Skeletal muscle cell (primary cell): ENCODE data around the gene SIPA1L3.

Source experiments
- DNase-seq: peaks from one replicate; pipeline ENCODE4 v3.0.0-alpha.2; 2010; ENCODE audit warnings: low read depth
- H3K4me3 ChIP-seq: 2 replicates; pipeline ENCODE4 v1.5.1; 2011; ENCODE audit warnings: low read depth, mild to moderate bottlenecking, control low read depth, low read length, moderate library complexity

The SIPA1L3 gene

DNA sequence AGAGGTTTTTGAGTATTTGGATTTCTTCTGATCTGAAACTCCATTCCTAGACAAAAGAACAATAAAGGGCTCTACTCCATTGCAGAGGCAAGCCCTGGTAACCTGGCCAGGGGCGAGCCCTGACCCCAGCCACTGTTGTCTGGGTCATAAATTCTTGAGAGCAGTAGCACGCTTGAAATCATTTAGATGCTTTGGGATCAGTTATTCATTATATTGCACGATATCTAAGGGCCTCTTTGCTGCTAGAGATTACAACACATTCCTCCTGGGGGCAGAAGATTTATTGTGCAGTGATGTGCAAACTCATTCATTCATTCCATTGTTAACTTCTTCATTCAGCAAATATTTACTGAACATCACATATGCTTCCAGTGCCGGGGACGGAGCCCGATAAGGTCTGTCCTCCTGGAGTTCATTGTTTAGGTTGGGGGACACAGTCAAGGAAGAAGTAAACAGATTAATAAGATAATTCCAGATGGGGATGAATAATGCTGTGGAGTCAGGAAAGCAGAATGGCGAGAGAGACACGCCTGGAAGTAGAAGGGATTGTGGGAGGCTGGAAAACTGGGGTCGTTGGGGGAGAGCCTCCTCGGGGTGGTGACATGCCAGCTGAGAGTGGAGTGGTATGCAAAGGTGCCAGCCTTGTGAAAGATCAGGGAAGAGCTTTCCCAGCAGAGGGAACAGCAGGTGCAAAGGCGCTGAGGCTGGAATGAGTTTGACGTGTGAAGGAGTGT is 34.9 kb downstream of the SIPA1L3 start:
- DNase-seq = no peak
- H3K4me3 ChIP-seq = no peak overlapping the region

GRCh38 chr19:37942516-37942902 is 35.5 kb downstream of the SIPA1L3 start:
- DNase-seq = no peak
- no peak overlapping the region for H3K4me3 ChIP-seq

GRCh38 chr19:37943480-37943879 is 36.5 kb downstream of the SIPA1L3 start:
- DNase-seq = no peak
- H3K4me3 ChIP-seq = no peak overlapping the region

GRCh38 chr19:37946132-37946531 is 39.1 kb downstream of the SIPA1L3 start:
- no peak for DNase-seq
- no peak overlapping the region for H3K4me3 ChIP-seq

DNA sequence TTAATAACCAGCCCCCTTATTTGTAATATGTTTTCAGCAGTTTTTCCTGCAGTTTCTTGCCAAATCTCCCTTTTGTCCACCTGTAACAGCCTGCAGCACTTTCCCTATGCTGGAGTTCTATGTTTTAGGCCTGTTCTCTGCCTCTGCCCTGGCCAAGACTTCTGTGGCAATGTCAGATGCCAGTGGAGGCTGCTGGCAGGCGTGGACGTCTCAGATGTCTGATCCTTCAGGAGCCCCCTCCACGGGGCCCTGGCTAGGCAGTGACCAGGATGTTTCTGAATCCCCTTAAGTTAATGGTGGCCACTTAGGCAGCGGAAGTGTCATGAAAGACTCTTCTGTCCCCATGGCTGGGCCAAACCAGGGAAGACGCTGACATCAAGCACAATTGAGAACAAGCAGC is 40.8 kb downstream of the SIPA1L3 start:
- no peak overlapping the region for H3K4me3 ChIP-seq
- no peak for DNase-seq

GRCh38 chr19:37948362-37948761 is 41.4 kb downstream of the SIPA1L3 start:
- H3K4me3 ChIP-seq = no peak overlapping the region
- no peak for DNase-seq

DNA sequence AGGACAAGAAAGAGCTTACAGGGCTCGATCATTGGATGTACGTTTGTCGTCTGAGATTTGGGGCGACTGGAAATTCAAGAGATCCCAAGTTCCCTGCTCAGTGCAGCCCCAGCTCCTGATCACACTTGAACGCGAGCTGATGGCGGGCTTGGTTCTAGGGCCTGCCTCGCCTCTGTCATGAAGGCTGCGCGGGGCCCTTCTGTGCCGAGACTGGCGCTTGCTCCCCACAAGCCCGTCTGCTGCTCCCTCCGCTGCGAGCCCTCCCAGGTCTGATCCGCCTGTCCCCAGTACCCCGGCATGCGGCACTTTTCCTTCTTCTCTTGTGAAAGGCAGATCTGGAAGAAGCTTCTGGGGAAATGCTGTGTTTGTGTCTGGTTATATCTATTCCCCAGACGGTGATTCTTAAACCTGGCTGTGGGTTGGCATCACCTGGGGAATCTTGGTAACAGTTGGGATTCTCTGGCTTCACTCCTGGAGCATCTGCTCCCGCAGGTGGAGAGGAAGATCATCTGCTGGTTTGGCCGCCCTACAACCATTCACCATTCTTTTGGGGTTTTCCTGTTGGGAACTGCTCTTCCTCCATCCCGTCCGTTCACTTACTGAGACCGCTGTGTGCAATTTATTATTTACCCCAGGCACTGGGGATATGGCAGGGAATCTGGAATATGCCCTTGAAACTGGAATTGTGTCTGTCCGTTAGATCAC is 43.6 kb downstream of the SIPA1L3 start:
- no peak for DNase-seq
- H3K4me3 ChIP-seq = no peak overlapping the region

DNA sequence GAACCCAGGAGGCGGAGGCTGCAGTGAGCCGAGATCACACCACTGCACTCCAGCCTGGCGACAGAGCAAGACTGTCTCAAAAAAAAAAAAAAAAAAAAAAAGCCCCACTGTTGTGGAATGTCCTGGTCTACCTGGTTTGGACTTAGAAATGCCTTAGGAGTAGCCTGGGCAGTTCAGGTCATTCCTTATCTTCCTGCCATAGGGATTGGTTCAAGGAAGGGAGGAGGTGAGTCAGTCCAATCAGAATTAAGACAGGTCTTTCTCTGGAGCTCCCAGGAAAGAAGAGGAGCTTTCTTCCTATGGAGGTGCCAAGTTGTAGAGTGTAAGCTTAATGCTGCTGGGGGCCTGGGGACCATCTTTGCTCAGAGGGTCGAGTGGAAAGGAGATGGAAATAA is 44.8 kb downstream of the SIPA1L3 start:
- DNase-seq = no peak
- no peak overlapping the region for H3K4me3 ChIP-seq

GRCh38 chr19:37953171-37953917 is 46.3 kb downstream of the SIPA1L3 start:
- no peak overlapping the region for H3K4me3 ChIP-seq
- no peak for DNase-seq

DNA sequence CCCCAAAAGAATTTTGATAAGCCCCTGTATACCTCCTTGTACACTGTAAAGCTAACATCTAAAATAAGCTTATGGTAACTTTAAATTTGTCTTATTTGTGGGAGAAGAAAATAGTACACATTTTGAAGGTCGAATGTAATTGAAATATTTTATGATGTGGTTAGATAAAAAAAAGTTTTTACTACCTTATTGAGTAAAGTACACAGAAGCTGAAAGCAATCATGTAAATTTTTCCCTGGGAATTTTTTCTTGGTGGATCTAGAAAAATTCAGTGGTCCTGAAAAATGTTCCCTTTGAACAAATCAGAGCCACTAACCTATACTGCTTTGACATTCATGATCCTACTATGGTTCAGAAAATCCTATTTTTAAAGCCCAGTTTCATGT is 46.9 kb downstream of the SIPA1L3 start:
- DNase-seq = no peak
- H3K4me3 ChIP-seq = no peak overlapping the region

GRCh38 chr19:37954421-37954874 is 47.4 kb downstream of the SIPA1L3 start:
- H3K4me3 ChIP-seq = no peak overlapping the region
- no peak for DNase-seq

DNA sequence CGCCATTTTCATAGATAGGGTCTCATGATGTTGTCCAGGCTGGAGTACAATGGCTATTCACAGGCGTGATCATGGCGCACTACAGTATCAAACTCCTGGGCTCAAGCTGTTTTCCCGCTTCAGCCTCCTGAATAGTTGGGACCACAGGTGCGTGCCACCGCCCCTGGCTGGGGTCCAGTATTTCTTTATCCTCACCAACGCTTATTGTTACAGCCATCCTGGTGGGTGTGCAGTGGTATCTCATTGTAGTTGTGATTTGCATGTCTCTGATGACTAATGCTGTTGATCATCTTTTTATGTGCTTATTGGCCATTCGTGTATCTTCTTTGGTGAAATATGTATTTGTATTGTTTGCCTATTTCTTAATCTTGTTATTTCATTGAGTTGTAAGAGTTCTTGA is 49.0 kb downstream of the SIPA1L3 start:
- H3K4me3 ChIP-seq = no peak overlapping the region
- no peak for DNase-seq

DNA sequence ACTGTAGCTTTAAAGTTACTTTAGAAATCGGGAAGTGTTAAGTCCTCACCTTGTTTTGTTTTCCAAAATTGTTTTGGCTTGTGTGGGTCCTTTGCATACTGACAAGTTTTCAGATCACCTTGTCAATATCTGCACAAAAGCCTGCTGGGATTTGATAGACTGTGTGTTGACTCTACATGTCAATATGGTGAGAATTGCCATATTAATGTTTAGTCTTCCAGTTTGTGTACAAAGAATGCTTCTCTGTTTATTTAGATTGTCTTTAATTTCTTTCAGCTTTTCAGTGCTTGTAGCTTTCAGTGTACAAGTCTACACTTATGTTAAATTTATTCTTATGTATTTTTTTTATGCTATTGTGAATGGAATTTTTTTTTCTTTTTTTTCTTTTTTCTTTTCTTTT is 50.2 kb downstream of the SIPA1L3 start:
- H3K4me3 ChIP-seq = no peak overlapping the region
- DNase-seq = no peak

DNA sequence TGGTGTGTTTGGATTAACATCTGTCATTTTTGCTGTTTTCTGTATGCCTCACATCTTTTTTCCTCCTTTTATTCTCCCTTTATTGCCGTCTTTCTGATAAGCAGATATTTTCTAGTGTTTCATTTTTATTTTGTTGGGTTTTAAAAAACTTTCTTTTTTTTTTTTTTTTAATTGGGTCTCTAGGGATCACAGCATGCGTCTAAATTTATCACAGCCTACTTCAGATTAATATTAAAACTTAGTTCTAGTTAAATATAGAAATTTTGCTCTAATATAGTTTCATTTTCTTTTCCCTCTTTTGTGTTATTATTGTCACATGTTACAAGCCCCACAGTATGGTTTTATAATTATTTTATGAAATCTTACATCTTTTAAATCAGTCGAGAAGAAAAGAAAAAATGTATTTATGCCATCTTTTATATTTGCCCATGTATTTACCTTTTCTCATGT is 52.7 kb downstream of the SIPA1L3 start:
- no peak overlapping the region for H3K4me3 ChIP-seq
- DNase-seq = no peak

DNA sequence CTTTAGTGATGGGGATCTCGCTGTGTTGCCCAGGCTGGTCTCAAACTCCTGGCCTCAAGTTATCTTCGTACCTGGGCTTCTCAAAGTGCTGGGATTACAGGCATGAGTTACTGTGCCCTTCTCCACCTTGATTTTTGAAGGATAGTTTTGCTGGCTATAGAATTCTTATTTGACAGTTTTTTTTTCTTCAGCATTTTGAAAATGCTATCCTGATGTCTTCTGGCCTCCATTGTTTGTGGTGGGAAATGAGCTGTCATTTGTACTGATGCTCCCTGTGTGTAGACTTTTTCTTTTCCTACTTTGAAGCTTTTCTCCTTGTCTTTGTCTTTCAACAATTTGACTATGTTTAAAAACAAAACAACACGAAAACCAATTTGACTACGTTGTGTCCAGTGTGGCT is 54.2 kb downstream of the SIPA1L3 start:
- no peak overlapping the region for H3K4me3 ChIP-seq
- no peak for DNase-seq

DNA sequence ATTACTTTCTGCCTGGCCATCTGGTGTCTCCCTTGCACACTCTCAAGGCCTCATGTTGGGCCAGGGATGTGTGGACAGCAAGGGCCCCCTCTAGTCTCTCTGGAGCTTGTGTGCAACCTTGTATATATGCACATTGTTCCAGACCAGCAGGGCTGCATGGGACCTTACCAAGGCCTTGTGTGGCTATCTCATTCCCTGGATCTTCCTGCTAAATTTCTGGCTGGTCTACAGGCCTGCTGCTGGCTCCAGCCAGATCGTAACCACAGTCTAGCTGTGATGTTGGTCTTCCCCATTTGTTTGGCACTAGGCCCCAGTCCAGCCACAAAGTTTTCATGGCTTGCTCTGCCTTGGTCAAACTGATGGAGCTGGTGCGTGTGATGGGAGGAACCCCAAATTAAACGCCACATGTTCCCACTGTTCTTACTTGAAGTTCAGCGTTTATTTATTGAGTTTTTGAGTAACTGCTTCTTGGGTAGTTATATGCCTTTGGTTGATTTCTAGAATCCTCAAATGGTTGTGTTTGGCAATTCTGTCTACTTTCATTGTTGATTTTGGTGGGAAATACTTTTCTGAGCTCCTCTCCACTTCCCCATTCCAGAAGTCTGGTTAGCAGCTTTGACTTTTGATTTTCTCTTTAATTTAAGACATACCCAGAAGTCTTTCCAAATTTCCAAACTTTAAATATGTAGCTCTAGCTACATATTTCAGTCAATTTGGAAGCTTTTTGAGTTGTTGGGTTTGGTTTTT is 56.4 kb downstream of the SIPA1L3 start:
- no peak overlapping the region for H3K4me3 ChIP-seq
- no peak for DNase-seq

DNA sequence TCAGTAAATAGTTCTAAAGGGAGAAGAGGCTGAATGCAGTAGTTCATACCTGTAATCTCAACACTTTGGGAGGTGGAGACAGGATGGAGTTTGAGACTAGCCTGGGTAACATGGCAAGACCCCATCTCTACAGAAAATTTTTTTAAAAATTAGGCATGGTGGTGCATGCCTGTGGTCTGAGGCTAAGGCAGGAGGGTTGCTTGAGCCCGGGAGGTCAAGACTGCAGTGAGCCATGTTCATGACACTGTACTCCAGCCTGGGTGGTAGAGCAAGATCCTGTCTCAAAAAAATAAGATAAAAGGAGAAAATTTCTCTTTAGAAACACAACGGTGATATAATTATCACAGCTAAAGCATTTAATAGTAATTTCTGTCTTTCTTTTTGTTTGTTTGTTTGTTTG is 57.1 kb downstream of the SIPA1L3 start:
- no peak for DNase-seq
- H3K4me3 ChIP-seq = no peak overlapping the region

- no peak for DNase-seq
- H3K4me3 ChIP-seq = no peak overlapping the region
These were observed 59.2 kb downstream of the SIPA1L3 start for GRCh38 chr19:37966211-37966661.

GRCh38 chr19:37966662-37967231 is 59.7 kb downstream of the SIPA1L3 start:
- no peak overlapping the region for H3K4me3 ChIP-seq
- DNase-seq = no peak
